IPS DF 4.7 (cell line): ENCODE data around the gene MMADHC.

Source experiments
- DNase-seq: peaks from one replicate; pipeline ENCODE4 v3.0.0-alpha.2; 2013; ENCODE audit warnings: low spot score; ENCODE audit errors: extremely low read depth

MMADHC gene

DNA sequence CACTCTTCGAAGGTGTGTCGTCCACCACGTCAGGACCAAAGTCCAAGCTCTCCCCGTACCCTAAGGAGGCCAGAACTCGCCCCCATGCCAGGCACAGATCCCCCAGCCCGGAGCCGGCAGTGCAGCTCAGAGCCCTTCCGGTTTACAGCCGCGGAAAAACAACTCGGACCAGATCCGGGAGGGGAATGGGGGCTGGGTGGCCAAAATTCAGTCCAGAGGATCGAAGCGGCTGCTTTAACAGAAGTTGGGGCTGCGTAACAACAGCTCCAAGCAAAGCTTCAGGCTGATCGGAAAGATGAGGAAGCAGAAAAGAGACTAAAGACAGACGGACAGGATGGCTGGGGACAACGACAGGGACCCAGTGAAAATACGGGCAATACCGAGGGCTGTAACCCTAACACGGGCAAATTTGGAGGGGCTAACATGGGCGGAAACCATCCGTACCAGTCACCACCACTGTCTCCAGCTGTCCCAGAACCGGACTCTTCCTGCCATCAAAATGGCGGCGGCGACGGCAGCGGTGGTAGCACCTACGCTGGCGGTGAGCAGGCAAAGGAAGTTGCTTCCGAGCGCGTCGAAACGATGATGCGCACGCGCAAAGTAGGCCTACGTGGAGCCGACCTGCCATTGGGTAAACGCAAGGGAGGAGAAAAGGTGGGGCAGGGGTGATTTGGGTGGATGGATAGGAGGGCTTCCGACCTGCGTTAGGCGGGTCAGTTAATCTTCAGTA, at the start of gene MMADHC:
Gene MMADHC, minus strand, starts transcription at position 556 of the 730 bp plus-strand sequence. CDS start 678 bp downstream, outside the sequence.
- peak; percentile 85 for DNase-seq

DNA sequence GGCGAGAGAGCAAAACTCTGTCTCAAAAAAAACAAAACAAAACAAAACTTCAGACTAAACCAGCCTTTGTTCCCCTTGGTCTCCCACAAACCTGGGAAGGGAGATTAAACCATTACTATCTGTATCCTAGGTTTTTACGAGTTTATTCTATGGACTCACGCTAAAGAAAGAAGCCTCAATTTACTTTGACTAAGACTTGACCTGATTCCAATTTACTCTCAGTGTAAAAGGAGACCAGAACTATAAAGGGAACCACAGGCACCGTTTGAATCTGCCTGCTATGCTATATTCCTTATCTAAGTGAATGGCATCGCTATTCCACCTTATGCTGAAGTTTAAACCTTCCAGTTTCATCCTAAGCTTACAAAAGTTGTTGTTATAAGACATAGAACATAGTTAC, 46.5 kb upstream of the MMADHC start:
- DNase-seq: no peak

DNA sequence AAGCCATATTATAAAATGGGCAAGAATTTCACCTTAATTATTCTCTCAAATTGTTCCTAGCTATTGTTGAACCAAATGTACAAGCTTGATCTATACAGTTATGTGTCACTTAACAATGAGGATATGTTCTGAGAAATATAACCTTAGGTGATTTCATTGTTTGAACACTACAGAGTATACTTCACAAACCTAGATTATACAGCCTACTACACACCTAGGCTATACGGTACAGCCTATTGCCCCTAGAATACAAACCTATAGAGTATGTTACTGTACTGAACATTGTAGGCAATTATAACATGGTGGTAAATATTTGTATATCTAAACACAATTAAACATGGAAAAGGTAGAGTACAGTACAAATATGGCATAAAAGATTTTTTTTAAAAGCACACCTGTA, 42.9 kb upstream of the MMADHC start:
- no peak for DNase-seq

DNA sequence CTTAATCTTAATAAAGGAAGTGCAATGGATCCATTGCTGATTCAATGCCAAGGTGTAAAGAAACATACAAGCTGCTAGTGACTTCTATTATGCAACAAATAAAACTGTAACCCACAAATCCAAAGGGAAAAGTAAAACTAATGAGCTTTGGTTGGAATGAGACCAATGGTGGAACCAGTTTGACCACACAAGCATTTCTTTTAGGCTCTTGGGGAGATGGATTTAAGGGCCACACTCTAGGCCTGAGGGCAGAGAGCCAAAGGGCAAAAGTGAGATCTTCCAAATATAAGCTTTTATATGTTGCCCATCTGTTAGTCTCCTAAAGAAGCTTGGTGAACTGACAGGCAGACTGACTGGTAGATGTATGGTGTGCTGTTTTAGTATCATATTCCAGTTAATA, 41.5 kb upstream of the MMADHC start:
- DNase-seq: no peak

DNA sequence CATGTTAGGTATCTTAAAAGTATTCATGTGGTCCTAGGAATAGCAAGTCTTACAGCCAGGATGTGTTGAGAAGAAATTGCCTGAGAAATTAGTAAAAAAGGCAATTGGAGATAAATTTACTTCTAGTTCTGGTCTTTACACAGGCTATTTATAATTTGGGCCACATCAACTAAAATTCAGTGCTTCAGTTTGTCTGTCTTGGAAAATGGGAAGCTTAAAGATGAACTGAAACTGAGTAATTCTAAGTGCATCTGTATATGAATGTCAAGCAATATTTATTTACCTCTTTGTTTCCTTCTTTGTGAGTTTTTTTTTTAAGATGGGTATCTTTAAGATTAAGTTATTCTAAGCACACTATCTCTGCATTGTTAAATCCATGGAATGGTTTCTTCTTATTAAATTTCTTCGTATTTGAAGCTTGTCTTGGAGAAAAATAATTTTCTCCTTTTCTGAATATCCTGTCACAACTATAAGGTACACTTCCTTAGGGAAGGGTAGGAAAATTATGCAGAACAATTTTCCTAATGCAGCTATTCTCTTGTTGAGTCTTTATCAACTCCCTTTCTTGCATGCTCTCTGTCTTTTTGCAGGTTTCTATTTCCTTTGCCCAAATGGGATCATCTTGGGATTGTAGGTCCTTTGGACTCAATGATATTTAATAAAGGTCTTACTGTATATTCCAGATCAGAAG, 39.7 kb upstream of the MMADHC start:
- DNase-seq: no peak

DNA sequence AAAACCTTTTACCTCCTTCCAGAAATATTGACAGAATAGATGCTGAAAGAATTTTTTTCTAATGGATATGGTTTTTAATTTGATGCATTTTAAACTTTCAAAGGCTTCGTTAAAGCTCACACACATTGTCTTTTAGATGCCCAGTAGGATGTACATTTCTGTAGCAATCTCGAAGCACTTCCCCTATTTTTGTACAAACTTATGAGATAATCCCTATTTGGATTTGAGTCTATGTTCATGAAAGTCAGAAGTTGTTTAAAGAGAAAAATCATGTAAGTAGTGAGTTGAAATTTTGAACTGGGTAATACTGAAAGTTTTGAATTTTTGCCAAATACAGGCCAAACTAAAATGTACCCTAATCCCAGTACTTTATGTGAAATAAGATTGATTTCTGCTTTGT, 38.1 kb upstream of the MMADHC start:
- DNase-seq: no peak

DNA sequence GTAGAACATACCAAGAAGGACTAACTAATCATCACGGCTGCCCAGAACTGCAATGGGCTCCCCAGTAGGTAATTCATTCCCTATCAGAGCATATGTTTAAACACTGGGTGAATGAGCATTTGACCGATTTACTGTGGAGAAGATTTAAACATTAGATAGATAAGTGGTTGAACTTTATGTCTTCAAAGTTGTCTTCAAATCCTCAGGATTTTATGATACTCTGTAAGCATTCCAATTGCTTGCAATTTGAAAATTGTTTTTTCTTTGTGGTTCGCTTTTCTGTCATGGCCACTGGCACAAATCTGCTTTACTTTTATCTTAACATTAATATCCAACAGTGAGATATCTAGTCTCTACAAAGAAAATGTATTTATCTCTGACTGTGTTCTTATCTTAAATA, 37.7 kb upstream of the MMADHC start:
- no peak for DNase-seq

DNA sequence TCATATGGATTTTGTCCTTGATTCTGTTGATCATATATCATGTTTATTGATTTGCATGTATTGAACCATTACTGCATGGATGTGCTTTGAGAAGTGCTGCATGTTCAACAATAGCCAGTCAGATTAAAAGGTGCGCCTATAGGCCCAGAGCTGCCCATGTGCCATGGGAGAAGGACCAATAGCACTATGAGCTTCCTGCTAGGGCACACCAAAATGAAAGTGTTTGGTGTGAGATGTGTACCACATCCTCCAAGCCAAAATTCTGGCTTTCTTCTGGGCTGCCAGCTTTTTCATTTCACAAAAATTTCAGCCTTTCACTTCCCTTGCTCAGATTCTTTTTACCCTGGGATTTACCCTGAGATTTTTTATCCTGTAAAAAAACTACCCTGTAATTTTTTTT, 34.8 kb upstream of the MMADHC start:
- no peak for DNase-seq

DNA sequence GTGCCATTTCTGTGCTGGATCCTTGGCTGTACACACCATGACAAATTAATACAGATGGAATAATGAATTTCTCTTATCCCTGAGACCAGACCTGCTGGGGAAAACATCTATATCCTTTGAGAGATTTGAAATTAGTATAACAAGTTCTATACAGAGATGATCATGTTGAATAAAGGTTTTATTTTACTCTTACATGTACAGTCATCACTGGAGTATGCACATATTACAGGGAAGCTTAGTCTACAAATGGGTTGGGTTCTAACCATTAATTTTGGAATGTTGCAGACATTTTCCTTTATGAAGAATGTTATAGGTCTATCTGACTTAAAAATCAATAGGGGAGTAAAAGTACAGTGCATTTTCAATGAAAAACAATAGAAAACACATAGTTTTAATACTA, 29.9 kb upstream of the MMADHC start:
- no peak for DNase-seq

DNA sequence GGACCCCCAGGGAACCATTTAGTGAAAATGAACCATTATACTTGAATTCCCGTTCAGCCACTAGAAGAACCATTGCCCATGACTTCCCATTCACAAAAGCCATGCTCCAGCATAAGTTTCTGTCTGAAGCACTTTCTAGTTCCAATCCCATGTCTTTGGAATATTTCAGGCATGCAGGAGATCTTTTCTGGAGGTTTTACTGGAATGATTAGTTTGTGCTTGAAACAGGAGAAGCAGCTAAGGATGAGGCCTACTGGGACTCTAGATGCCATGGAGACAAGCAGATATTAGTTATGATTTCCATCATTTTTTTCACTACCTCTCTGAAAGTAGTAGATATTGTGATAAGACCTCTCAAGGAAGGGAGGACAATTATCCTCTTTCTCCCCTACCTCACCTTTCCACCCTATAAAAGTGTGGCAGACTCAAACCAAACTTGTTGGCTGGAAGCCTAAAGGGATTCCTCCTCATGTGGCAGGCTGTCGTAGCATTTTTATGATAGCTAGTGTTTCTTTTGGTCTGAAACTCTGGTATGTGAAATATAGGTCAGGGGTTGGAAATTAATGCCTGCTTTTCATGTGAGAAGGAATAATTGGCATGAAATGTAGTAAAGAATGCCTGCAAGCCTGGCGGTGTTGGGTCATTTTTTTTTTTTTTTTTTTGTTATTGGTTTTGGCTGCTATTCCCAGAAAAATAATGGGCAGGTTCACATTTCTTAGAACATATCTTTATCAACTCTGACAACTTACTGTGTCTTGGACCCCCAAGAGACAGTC, 29.3 kb upstream of the MMADHC start:
- no peak for DNase-seq

DNA sequence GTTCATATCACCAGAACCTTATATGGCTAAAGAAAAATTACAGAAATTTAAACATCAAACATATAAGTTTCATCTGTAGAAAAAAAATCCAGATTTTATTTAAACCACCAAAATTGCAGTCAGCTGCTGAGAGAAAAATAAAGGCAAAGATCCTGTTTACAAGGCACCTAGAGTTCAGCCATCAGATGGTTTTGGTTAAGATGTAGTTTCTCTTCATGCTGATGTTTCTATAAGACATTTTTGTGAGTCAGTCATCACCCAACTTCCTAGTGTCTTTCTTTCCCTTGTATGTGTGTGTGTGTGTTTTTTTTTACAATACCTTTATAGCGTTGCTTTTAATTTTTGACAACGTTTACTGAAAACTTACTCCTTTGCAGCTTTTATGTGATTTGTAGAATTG, 26.1 kb upstream of the MMADHC start:
- no peak for DNase-seq

DNA sequence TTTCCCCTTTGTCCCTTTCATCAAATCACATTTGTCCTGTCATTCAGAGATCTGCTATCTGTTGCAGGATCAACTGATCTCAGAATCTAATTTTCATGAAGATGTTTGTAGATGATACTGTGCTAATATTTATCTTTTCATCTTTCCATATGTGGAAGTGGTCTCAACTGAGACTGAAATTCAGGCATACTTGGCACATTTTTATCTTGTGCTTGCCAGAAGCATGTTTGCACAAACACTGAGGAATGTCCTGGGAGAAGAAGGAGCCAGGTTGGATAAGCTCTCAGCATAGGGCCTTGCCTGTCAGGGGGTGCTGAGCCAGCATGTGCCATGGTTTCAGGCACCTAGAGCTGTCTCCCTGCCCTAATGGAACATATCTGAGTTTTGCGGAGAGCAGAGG, 24.5 kb upstream of the MMADHC start:
- no peak for DNase-seq

DNA sequence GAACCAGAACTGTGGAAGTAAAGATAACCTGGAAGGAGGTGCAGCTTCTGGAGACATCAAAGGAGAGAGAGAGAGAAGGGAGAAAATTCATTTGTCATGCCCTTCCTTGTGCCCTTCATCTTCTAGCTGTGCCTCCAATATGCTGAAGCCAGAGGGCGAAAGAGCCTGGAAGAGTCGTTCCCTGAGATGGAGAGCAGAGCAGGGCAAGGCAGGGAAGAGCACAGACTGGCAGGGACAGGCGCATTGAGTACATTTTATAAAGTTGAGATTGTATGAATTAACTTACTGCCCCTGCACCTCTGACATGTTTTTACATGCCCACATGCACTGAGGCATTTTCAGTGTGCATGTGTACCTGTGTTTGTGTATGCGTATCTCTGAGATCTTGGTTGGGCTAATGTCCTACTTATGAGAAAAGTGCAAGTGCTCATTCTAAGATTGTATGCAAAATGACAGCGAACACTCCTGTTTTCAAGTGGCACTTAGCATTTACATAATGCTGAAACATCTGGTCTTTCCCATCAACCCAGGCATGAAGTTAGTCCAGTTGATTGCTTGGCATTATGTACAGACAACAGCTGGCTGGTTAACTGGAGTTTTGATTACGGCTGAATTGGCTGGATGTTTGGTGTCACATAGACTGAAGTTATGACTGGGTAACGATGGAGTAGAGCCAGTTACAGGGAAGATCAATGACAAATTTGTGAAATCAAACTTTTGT, 23.7 kb upstream of the MMADHC start:
- no peak for DNase-seq

DNA sequence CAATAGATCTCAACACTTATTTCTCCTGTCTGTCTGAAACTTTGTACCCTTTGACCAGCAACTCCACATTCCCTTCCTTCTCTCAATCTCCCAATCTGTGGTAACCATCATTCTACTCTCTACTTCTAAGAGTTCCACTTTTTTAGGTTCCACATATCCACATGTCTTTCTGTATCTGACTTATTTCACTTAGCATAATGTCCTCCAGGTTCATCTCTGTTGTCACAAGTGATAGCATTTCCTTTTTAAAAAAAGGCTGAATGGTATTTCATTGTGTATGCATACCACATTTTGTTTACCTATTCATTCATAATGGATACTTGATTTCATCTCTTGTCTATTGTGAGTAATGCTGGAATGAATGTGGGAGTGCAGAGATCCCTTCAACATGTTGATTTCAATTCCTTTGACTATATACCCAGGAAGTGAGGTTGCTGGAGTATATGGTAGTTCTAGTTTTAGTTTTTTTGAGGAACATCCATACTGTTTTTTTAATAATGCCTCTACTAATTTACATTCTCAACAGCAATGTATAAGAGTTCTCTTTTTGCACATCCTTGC, 18.8 kb upstream of the MMADHC start:
- DNase-seq: no peak

DNA sequence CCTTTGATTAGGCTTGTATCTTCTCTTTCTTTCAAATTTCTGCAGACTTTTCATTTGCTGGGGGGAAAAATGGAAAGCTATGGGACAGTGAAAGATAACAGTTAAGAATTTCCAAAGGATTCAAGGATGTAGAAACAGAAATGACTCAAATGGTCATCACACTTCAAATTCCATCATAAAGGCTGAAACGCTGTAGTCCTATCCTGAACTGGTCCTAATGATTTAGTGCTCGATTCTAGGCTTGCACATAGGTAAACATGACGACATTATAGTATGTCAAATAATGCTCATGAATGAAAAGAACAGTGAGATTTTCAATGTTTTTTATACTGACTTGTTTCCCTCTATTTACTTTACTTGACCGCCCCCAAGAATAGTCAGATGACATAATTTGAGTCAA, 15.7 kb upstream of the MMADHC start:
- no peak for DNase-seq

DNA sequence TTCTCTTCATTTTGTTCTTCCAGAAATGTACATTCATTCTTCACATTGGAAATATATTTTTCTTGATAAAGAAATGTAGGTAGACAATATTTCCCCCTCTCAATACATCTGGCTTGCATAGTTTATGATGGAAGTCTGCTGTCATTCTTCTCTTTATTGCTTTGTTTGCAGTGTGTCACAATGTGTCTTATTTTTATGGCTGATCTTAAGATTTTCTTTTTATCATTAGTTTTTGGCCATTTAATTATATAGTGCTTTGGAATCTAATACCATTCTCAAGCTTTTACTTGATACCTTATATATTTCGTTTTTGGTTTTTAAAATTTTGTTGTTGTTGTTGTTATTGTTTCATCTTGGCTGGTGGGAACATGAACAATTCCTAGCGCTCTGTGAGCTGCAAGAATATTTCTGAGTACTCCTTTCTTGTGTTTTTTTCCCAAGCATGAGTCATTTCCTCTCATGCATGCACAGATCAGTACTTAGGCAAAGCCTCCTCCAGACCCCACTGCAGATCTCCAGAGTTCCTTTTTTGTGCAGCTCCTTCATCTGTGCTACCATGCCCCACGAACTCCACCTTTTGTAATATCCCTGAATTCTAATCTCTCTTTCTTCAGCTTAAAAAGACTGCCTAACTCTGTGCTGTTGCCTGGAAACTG, 13.7 kb upstream of the MMADHC start:
- no peak for DNase-seq

DNA sequence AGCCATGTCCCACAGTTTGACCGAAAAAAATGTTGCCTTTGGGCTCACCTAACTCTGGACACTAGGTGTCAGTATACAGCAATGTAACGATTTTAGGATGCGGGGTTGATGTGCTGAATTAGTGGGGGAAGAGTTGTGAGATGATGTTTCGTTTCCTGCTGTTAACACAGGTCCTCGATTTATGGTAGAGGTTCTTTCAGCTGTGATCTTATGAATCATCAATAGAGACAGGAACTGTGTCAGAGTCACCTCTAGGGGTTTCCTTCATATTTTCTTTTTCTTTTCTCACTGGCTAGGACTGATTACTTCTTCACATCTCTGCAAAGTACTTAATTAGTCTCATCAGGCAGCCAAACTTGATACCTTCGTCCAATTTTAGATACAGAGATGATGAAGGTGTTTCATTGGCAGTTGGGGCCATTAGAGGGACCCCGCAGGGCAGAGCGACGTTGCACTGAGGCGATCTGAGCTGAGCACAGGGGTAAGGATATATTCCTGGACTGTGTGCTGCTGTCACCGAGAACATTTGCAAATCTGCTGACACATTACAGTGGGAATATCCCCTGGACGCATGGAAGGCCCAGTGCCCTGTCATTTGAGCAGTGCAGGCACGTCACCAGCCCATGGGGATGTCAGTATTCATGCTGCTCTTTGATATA, 10.2 kb upstream of the MMADHC start:
- DNase-seq: peak; percentile 46

DNA sequence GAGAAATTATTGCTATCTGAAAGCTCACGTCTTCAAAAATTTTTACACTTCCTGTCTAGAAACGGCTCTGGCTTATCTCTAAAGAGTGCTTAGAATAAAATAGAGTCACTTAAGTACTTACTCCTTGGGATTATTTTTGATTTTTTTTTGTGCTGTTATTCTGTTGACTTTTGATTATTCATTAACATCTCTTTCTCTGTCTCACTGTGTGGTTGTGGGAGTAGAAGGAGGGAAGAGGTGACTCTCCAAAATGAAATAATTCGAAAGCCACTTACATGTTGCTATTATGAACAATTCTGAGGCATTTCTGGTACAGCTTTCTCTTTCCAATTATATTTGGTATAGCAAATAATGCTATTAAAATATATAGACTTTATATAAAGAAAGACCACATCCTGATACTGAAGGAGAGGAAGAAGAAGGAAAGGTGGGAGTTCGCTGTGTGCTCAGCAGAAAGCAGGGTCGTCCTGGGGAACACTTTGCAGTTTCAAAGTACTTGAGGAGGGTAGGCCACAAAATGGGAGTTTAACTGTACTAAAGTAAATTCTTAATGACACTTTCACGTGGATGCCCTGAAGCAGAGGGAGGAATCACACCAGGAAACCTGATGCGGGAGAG, 9.6 kb upstream of the MMADHC start:
- no peak for DNase-seq

DNA sequence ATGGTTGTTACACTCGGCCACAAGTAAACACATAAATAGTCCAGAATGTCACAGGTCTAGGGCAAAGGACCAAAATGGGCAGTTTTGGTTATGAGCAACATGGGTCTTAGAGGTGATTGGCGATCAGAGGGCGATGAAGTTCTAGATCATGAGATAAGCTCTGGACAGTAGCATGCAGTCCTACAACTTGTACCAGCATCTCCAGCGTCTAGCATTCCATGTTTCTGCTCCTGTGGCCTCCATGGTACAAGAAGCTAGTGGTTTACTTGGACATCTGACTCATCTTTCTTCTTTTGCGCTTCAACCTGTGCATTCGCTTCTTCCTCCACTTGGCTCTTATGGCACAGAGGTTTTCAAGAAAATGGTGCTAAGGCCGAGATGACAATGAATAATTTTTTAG, 8.9 kb upstream of the MMADHC start:
- DNase-seq: no peak
